SK-N-SH (cell line): ENCODE measurements around the gene DUSP23. TPM values are rescaled to one million over a fixed set of nuclear protein-coding genes. Genes with fewer than 3 reads are reported as not detected.

ENCODE experiments used
- CTCF ChIA-PET: fragments of 300-600, 350-600 bp; formaldehyde crosslinking; extraction: SDS; loops from one replicate; lab custom pipeline; 2021; lab: Yijun Ruan, JAX
- POLR2A ChIA-PET: fragments of 350-600 bp; sonication (Branson Sonifier 250); formaldehyde crosslinking; extraction: SDS; loops from one replicate; lab custom pipeline; 2020; ENCODE audit warnings: antibody characterized with exemption, inconsistent platforms; lab: Yijun Ruan, JAX
- DNase-seq: peaks from one replicate; pipeline ENCODE4 v3.0.0; 2012
- H2AFZ ChIP-seq: fragments of 200-600 bp; sonication (generic); 2 replicates; pipeline ENCODE4 v1.8.1; 2016; ENCODE audit warnings: antibody characterized with exemption, mild to moderate bottlenecking, low read depth
- H3F3A ChIP-seq: fragments of 200-600 bp; sonication (generic); replicated peaks from 2 replicates; pipeline ENCODE3; 2016; ENCODE audit warnings: antibody characterized with exemption, mild to moderate bottlenecking; ENCODE audit not compliant: insufficient read depth
- H3K27ac ChIP-seq, 2 experiments: fragments of 200-500 bp in 1 of 2; fragments of 200-600 bp in 1 of 2; sonication (Bioruptor generic) in 1 of 2; sonication (generic), shearing (Covaris generic) in 1 of 2; 2 replicates each; pipeline versions ENCODE4 v1.5.1 to v1.6.1; 2014 to 2016; ENCODE audit warnings: low read depth in 2 of 2, inconsistent platforms in 1 of 2, low read length in 1 of 2, mild to moderate bottlenecking in 1 of 2, mixed read lengths in 1 of 2
- H3K27me3 ChIP-seq: fragments of 200-600 bp; sonication (generic), shearing (Covaris generic); 2 replicates; pipeline ENCODE4 v1.6.1; 2016; ENCODE audit warnings: mixed run types; ENCODE audit not compliant: insufficient read depth
- H3K36me3 ChIP-seq, 2 experiments: fragments of 200-500 bp in 1 of 2; fragments of 200-600 bp in 1 of 2; sonication (Bioruptor generic) in 1 of 2; sonication (generic) in 1 of 2; replicated peaks in 1 of 2; 2 replicates each; pipeline versions ENCODE3 to v1.5.1; 2014 to 2016; ENCODE audit warnings: low read length in 1 of 2, mild to moderate bottlenecking in 1 of 2; ENCODE audit not compliant: insufficient read depth in 2 of 2, control insufficient read depth in 1 of 2
- H3K4me1 ChIP-seq, 2 experiments: fragments of 200-500 bp in 1 of 2; fragments of 200-600 bp in 1 of 2; sonication (Bioruptor generic) in 1 of 2; sonication (generic), shearing (Covaris generic) in 1 of 2; 2 replicates each; pipeline versions ENCODE4 v1.5.1 to v1.6.1; 2014 to 2016; ENCODE audit warnings: low read depth in 1 of 2, low read length in 1 of 2, mixed run types in 1 of 2; ENCODE audit not compliant: insufficient read depth in 2 of 2, control insufficient read depth in 1 of 2
- H3K4me2 ChIP-seq: fragments of 200-600 bp; sonication (generic), shearing (Covaris generic); 2 replicates; pipeline ENCODE4 v1.6.1; 2017; ENCODE audit warnings: mixed run types
- H3K4me3 ChIP-seq, 2 experiments: fragments of 200-500 bp in 1 of 2; fragments of 200-600 bp in 1 of 2; sonication (Bioruptor generic) in 1 of 2; sonication (generic), shearing (Covaris generic) in 1 of 2; 2 replicates each; pipeline versions ENCODE4 v1.5.1 to v1.8.1; 2014 to 2016; ENCODE audit warnings: low read depth in 2 of 2, inconsistent platforms in 1 of 2, low read length in 1 of 2, mild to moderate bottlenecking in 1 of 2, mixed read lengths in 1 of 2, moderate library complexity in 1 of 2
- H3K79me2 ChIP-seq: fragments of 200-600 bp; sonication (generic); 2 replicates; pipeline ENCODE4 v1.8.1; 2017; ENCODE audit warnings: mild to moderate bottlenecking; ENCODE audit not compliant: insufficient read depth
- H3K9ac ChIP-seq: fragments of 200-600 bp; sonication (generic); 2 replicates; pipeline ENCODE4 v1.6.1; 2017; ENCODE audit warnings: mixed run types
- H3K9me2 ChIP-seq: fragments of 200-600 bp; sonication (generic); 2 replicates; pipeline ENCODE4 v1.6.1; 2017; ENCODE audit warnings: mixed run types
- H3K9me3 ChIP-seq: fragments of 200-600 bp; sonication (generic); 2 replicates; pipeline ENCODE4 v1.6.1; 2017; ENCODE audit warnings: mixed run types, mild to moderate bottlenecking, moderate library complexity
- H4K20me1 ChIP-seq: fragments of 200-600 bp; sonication (generic); 2 replicates; pipeline ENCODE4 v1.6.1; 2017; ENCODE audit warnings: mild to moderate bottlenecking, mixed run types; ENCODE audit not compliant: insufficient read depth
- CTCF ChIP-seq: fragments of 200-600 bp; sonication (generic); IDR thresholded peaks from 2 replicates; pipeline ENCODE4 v1.6.1; 2017; ENCODE audit warnings: antibody characterized with exemption, mild to moderate bottlenecking, moderate library complexity
- ELF1 ChIP-seq: IDR thresholded peaks from 2 replicates; pipeline ENCODE4 v1.4.0; 2012
- EP300 ChIP-seq, 2 experiments: IDR thresholded peaks; 2 replicates each; pipeline versions ENCODE4 v1.4.0 to v1.6.1; 2012; ENCODE audit warnings: borderline replicate concordance in 1 of 2, low read depth in 1 of 2, low read length in 1 of 2
- EZH2phosphoT487 ChIP-seq: fragments of 200-600 bp; sonication (generic); IDR thresholded peaks from 2 replicates; pipeline ENCODE4 v1.6.1; 2017; ENCODE audit warnings: low read depth, mixed run types, mild to moderate bottlenecking, antibody characterized with exemption, moderate library complexity, borderline replicate concordance
- FOSL2 ChIP-seq: IDR thresholded peaks from 2 replicates; pipeline ENCODE4 v1.4.0; 2012; ENCODE audit warnings: low read depth, mild to moderate bottlenecking, moderate library complexity, borderline replicate concordance
- FOXJ3 ChIP-seq: sonication (generic); formaldehyde crosslinking; IDR thresholded peaks from 2 replicates; pipeline ENCODE4 v1.5.1; 2020; ENCODE audit warnings: mild to moderate bottlenecking, missing genetic modification reagents
- FOXM1 ChIP-seq: IDR thresholded peaks from 2 replicates; pipeline ENCODE4 v1.4.0; 2012; ENCODE audit warnings: low read depth, mild to moderate bottlenecking
- GATA2 ChIP-seq: sonication (generic); formaldehyde crosslinking; IDR thresholded peaks from 2 replicates; pipeline ENCODE4 v1.5.0; 2020; ENCODE audit warnings: mild to moderate bottlenecking, missing genetic modification reagents
- JUND ChIP-seq: IDR thresholded peaks from 2 replicates; pipeline ENCODE4 v1.4.0; 2012
- NRF1 ChIP-seq: IDR thresholded peaks from 2 replicates; pipeline ENCODE4 v1.6.1; 2012; ENCODE audit warnings: low read depth, mild to moderate bottlenecking, low read length
- POLR2AphosphoS5 ChIP-seq: IDR thresholded peaks from 2 replicates; pipeline ENCODE4 v1.6.1; 2012; ENCODE audit warnings: low read depth, low read length
- RCOR1 ChIP-seq: fragments of 150-350 bp; IDR thresholded peaks from 2 replicates; pipeline ENCODE4 v1.6.1; 2017; ENCODE audit warnings: antibody characterized with exemption, low read length
- RXRA ChIP-seq: IDR thresholded peaks from 2 replicates; pipeline ENCODE4 v1.4.0; 2012; ENCODE audit warnings: low read depth, mild to moderate bottlenecking, borderline replicate concordance
- SIN3A ChIP-seq: IDR thresholded peaks from 2 replicates; pipeline ENCODE4 v1.6.1; 2012; ENCODE audit warnings: low read depth, mild to moderate bottlenecking, low read length, moderate library complexity, borderline replicate concordance
- SMC3 ChIP-seq: IDR thresholded peaks from 2 replicates; pipeline ENCODE4 v1.6.1; 2012; ENCODE audit warnings: low read depth, low read length, improper control_type of control experiment
- TEAD4 ChIP-seq: IDR thresholded peaks from 2 replicates; pipeline ENCODE4 v1.4.0; 2012; ENCODE audit warnings: mild to moderate bottlenecking, borderline replicate concordance; ENCODE audit not compliant: insufficient read depth
- USF1 ChIP-seq: IDR thresholded peaks from 2 replicates; pipeline ENCODE4 v1.4.0; 2012; ENCODE audit warnings: low read depth, borderline replicate concordance
- YY1 ChIP-seq: IDR thresholded peaks from 2 replicates; pipeline ENCODE4 v1.4.0; 2012; ENCODE audit warnings: low read depth, mild to moderate bottlenecking
- ZBTB33 ChIP-seq: IDR thresholded peaks from 2 replicates; pipeline ENCODE4 v1.4.0; 2012; ENCODE audit warnings: low read depth, borderline replicate concordance
- WGBS: methylation state at CpG from one replicate; pipeline ENCODE4 v1.1.6; 2017; ENCODE audit warnings: low lambda C conversion rate; 5-methylcytosine and 5-hydroxymethylcytosine counted together
- polyA plus RNA-seq, 3 experiments: library from polyadenylated mRNA; depleted of rRNA; stranded (reverse); fragments of >200 nt; gene quantifications; 2 replicates each; pipeline ENCODE4 v1.2.3, GENCODE V29; 2012
- TF ChIP-seq, protein P1 (sequence below): fragments of 150-350 bp; IDR thresholded peaks from 2 replicates; pipeline ENCODE4 v1.6.1; 2017; ENCODE audit warnings: antibody characterized with exemption, low read length, low read depth, borderline replicate concordance
- TF ChIP-seq, protein P2 (sequence below): IDR thresholded peaks from 2 replicates; pipeline ENCODE4; 2012

The DUSP23 gene
- polyA plus RNA-seq, 1 of the 3 experiments (the other 2 are of a cell fraction) = 41.2 TPM

- Histone ChIP-seq H3F3A (peaks cover 12% of the 10 kb centered on the region), H3K9me2 (no peaks in the 10 kb centered on the region), H3K4me1 (peaks cover 0 to 28% of the 10 kb centered on the region in 2 experiments; a peak in 2 of 4 replicates), H3K4me2 (peak overlapping the region; percentile 95), H3K36me3 (no peaks in the 10 kb centered on the region), H3K27me3 (no peaks in the 10 kb centered on the region), H3K9me3 (no peaks in the 10 kb centered on the region), H3K9ac (no peak overlapping the region), H4K20me1 (no peaks in the 10 kb centered on the region), H3K4me3 (peak overlapping the region in 1 of 2 experiments; percentile 75; a peak in 1 of 4 replicates), H2AFZ (no peak overlapping the region), H3K27ac (no peak overlapping the region), H3K79me2 (no peaks in the 10 kb centered on the region)
- POLR2A ChIA-PET = no interaction called here
- DNase-seq = no peak
- TF ChIP-seq NRF1 (no peak), TEAD4 (no peak), USF1 (no peak), GATA2 (no peak), EP300 (IDR thresholded peaks at IDR 0.05; ENCODE audit: borderline replicate concordance in 1 of 2, low read depth in 1 of 2, low read length in 1 of 2) (no peak), EZH2phosphoT487 (no peak)
- TF ChIP-seq, protein P1, sequence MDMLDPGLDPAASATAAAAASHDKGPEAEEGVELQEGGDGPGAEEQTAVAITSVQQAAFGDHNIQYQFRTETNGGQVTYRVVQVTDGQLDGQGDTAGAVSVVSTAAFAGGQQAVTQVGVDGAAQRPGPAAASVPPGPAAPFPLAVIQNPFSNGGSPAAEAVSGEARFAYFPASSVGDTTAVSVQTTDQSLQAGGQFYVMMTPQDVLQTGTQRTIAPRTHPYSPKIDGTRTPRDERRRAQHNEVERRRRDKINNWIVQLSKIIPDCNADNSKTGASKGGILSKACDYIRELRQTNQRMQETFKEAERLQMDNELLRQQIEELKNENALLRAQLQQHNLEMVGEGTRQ = no peak
- WGBS = over 99% methylated on average over 9 of the region's 12 CpGs
- CTCF ChIA-PET = interaction anchor here (0.8 to 3.6 kb wide), 8 partner anchors 8 to 226 kb away, joined by 3 to 67 read pairs (median 6); no protein-coding TSS in a partner anchor
Measured at GRCh38 chr1:159781992-159782391, 1.2 kb downstream of the DUSP23 start.

DNA sequence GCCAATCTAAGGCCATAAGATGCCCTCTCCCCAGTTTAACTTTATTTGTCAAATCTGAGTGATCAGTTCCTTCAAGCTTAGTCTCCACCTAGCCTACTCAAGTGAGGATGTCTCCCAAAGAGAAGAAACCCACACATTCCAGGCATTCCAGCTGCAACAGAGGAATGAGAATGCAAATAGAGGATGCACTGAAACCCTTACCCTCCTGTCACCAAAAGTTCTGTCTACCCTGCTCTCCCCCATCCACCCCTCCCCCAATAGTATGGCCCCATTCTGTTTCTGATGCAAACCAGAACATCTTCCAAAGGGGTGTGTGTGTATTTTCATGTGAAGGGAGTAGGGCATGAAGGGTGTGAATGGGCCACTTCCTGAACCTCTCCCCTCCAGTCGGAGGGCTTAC lies 3.0 kb downstream of the DUSP23 start:
- POLR2A ChIA-PET = no interaction called here
- Histone ChIP-seq H3K4me2 (no peak overlapping the region), H3K9ac (no peak overlapping the region), H2AFZ (no peak overlapping the region), H4K20me1 (no peaks in the 10 kb centered on the region), H3K4me3 (no peak overlapping the region), H3F3A (peaks cover 12% of the 10 kb centered on the region), H3K27ac (no peak overlapping the region), H3K27me3 (no peaks in the 10 kb centered on the region), H3K36me3 (no peaks in the 10 kb centered on the region), H3K79me2 (no peaks in the 10 kb centered on the region), H3K9me3 (no peaks in the 10 kb centered on the region), H3K4me1 (peaks cover 0 to 29% of the 10 kb centered on the region in 2 experiments; a peak in 2 of 4 replicates), H3K9me2 (no peaks in the 10 kb centered on the region)
- CTCF ChIA-PET = interaction anchor here (0.6 to 3.6 kb wide), 6 partner anchors 14 to 224 kb away, joined by 3 to 67 read pairs (median 3); no protein-coding TSS in a partner anchor
- DNase-seq = no peak
- 85% methylated on average over 1 of the region's 1 CpG for WGBS
- TF ChIP-seq NRF1 = no peak
- TF ChIP-seq SMC3 = no peak
- no peak for TF ChIP-seq FOXM1
- no peak for TF ChIP-seq RCOR1
- TF ChIP-seq ZBTB33 = no peak
- no peak for TF ChIP-seq JUND
- no peak for TF ChIP-seq FOXJ3 (CRISPR knock-in tag)
- TF ChIP-seq FOSL2 = no peak
- TF ChIP-seq RXRA = no peak
- no peak for TF ChIP-seq CTCF
- TF ChIP-seq YY1 = no peak
- TF ChIP-seq, protein P2, sequence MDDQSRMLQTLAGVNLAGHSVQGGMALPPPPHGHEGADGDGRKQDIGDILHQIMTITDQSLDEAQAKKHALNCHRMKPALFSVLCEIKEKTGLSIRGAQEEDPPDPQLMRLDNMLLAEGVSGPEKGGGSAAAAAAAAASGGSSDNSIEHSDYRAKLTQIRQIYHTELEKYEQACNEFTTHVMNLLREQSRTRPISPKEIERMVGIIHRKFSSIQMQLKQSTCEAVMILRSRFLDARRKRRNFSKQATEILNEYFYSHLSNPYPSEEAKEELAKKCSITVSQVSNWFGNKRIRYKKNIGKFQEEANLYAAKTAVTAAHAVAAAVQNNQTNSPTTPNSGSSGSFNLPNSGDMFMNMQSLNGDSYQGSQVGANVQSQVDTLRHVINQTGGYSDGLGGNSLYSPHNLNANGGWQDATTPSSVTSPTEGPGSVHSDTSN = no peak
- TF ChIP-seq, protein P1 = no peak
- no peak for TF ChIP-seq SIN3A
- TF ChIP-seq POLR2AphosphoS5 = no peak
- no peak for TF ChIP-seq ELF1
